Measurements from ENCODE around the gene TTC39C.
A peak's percentile ranks its signal among the peaks of the same experiment; 100 is the strongest.

TTC39C gene

GRCh38 chr18:24013051-24013450 lies 1.5 kb upstream of the TTC39C start:
- Histone ChIP-seq H3K9me3 (ENCODE audit: insufficient read depth, low read length) (no peaks in the 10 kb centered on the region), H3K4me3 (ENCODE audit: insufficient read length, low read depth) (no peak overlapping the region), H3K36me3 (ENCODE audit: insufficient read depth, insufficient read length, low read length) (no peaks in the 10 kb centered on the region), H3K9ac (ENCODE audit: insufficient read length, low read depth) (no peak overlapping the region), H3K4me1 (ENCODE audit: insufficient read depth, insufficient read length) (no peaks in the 10 kb centered on the region), H3K27me3 (ENCODE audit: insufficient read depth, insufficient read length) (peaks cover 40% of the 10 kb centered on the region)
- DNase-seq (ENCODE audit: low read depth, low spot score) = no peak
- TF ChIP-seq YY1 (IDR thresholded peaks at IDR 0.05; ENCODE audit: insufficient read depth, insufficient read length) (no peak), ZNF274 (IDR thresholded peaks at IDR 0.05; ENCODE audit: low read depth, low read length) (no peak), SUZ12 (IDR thresholded peaks at IDR 0.05; ENCODE audit: extremely low read depth, insufficient read depth, insufficient read length) (no peak)

GRCh38 chr18:24014986-24015638 lies 558 bp downstream of the TTC39C start:
- Histone ChIP-seq H3K9me3 (ENCODE audit: insufficient read depth, low read length) (no peaks in the 10 kb centered on the region), H3K36me3 (ENCODE audit: insufficient read depth, insufficient read length, low read length) (no peaks in the 10 kb centered on the region), H3K4me3 (ENCODE audit: insufficient read length, low read depth) (peak overlapping the region; percentile 77), H3K4me1 (ENCODE audit: insufficient read depth, insufficient read length) (no peaks in the 10 kb centered on the region), H3K27me3 (ENCODE audit: insufficient read depth, insufficient read length) (peaks cover 40% of the 10 kb centered on the region), H3K9ac (ENCODE audit: insufficient read length, low read depth) (peak overlapping the region; percentile 83)
- TF ChIP-seq SUZ12 (IDR thresholded peaks at IDR 0.05; ENCODE audit: extremely low read depth, insufficient read depth, insufficient read length) (no peak), YY1 (IDR thresholded peaks at IDR 0.05; ENCODE audit: insufficient read depth, insufficient read length) (no peak), ZNF274 (IDR thresholded peaks at IDR 0.05; ENCODE audit: low read depth, low read length) (no peak)
- DNase-seq (ENCODE audit: low read depth, low spot score) = no peak

GRCh38 chr18:24015639-24016631 lies 1.4 kb downstream of the TTC39C start:
- Histone ChIP-seq H3K27me3 (ENCODE audit: insufficient read depth, insufficient read length) (peaks cover 40% of the 10 kb centered on the region), H3K4me1 (ENCODE audit: insufficient read depth, insufficient read length) (no peaks in the 10 kb centered on the region), H3K9me3 (ENCODE audit: insufficient read depth, low read length) (no peaks in the 10 kb centered on the region), H3K4me3 (ENCODE audit: insufficient read length, low read depth) (peak overlapping the region; percentile 77), H3K36me3 (ENCODE audit: insufficient read depth, insufficient read length, low read length) (no peaks in the 10 kb centered on the region), H3K9ac (ENCODE audit: insufficient read length, low read depth) (peak overlapping the region; percentile 83)
- TF ChIP-seq SUZ12 (IDR thresholded peaks at IDR 0.05; ENCODE audit: extremely low read depth, insufficient read depth, insufficient read length) = no peak
- no peak for TF ChIP-seq YY1 (IDR thresholded peaks at IDR 0.05; ENCODE audit: insufficient read depth, insufficient read length)
- no peak for TF ChIP-seq ZNF274 (IDR thresholded peaks at IDR 0.05; ENCODE audit: low read depth, low read length)
- no peak for DNase-seq (ENCODE audit: low read depth, low spot score)

GRCh38 chr18:24016643-24017042 lies 2.1 kb downstream of the TTC39C start:
- DNase-seq (ENCODE audit: low read depth, low spot score) = no peak
- H3K27me3 ChIP-seq (ENCODE audit: insufficient read depth, insufficient read length) = peaks cover 40% of the 10 kb centered on the region
- no peak overlapping the region for H3K4me3 ChIP-seq (ENCODE audit: insufficient read length, low read depth)
- no peaks in the 10 kb centered on the region for H3K4me1 ChIP-seq (ENCODE audit: insufficient read depth, insufficient read length)
- H3K9ac ChIP-seq (ENCODE audit: insufficient read length, low read depth) = no peak overlapping the region
- H3K9me3 ChIP-seq (ENCODE audit: insufficient read depth, low read length) = no peaks in the 10 kb centered on the region
- TF ChIP-seq SUZ12 (IDR thresholded peaks at IDR 0.05; ENCODE audit: extremely low read depth, insufficient read depth, insufficient read length) = no peak
- no peak for TF ChIP-seq YY1 (IDR thresholded peaks at IDR 0.05; ENCODE audit: insufficient read depth, insufficient read length)
- TF ChIP-seq ZNF274 (IDR thresholded peaks at IDR 0.05; ENCODE audit: low read depth, low read length) = no peak
- no peaks in the 10 kb centered on the region for H3K36me3 ChIP-seq (ENCODE audit: insufficient read depth, insufficient read length, low read length)

- Histone ChIP-seq H3K4me3 (ENCODE audit: insufficient read length, low read depth) (no peak overlapping the region), H3K9ac (ENCODE audit: insufficient read length, low read depth) (no peak overlapping the region), H3K36me3 (ENCODE audit: insufficient read depth, insufficient read length, low read length) (peaks cover 3% of the 10 kb centered on the region), H3K4me1 (ENCODE audit: insufficient read depth, insufficient read length) (no peaks in the 10 kb centered on the region), H3K27me3 (ENCODE audit: insufficient read depth, insufficient read length) (peaks cover 27% of the 10 kb centered on the region), H3K9me3 (ENCODE audit: insufficient read depth, low read length) (no peaks in the 10 kb centered on the region)
- DNase-seq (ENCODE audit: low read depth, low spot score) = no peak
- no peak for TF ChIP-seq YY1 (IDR thresholded peaks at IDR 0.05; ENCODE audit: insufficient read depth, insufficient read length)
- TF ChIP-seq SUZ12 (IDR thresholded peaks at IDR 0.05; ENCODE audit: extremely low read depth, insufficient read depth, insufficient read length) = no peak
- TF ChIP-seq ZNF274 (IDR thresholded peaks at IDR 0.05; ENCODE audit: low read depth, low read length) = no peak
These were observed 3.8 kb downstream of the TTC39C start for GRCh38 chr18:24018299-24018886.

GRCh38 chr18:24019641-24020331 lies 5.2 kb downstream of the TTC39C start:
- TF ChIP-seq YY1 (IDR thresholded peaks at IDR 0.05; ENCODE audit: insufficient read depth, insufficient read length) (no peak), ZNF274 (IDR thresholded peaks at IDR 0.05; ENCODE audit: low read depth, low read length) (no peak), SUZ12 (IDR thresholded peaks at IDR 0.05; ENCODE audit: extremely low read depth, insufficient read depth, insufficient read length) (no peak)
- Histone ChIP-seq H3K4me1 (ENCODE audit: insufficient read depth, insufficient read length) (no peaks in the 10 kb centered on the region), H3K9me3 (ENCODE audit: insufficient read depth, low read length) (no peaks in the 10 kb centered on the region), H3K27me3 (ENCODE audit: insufficient read depth, insufficient read length) (peaks cover 18% of the 10 kb centered on the region), H3K9ac (ENCODE audit: insufficient read length, low read depth) (no peak overlapping the region), H3K36me3 (ENCODE audit: insufficient read depth, insufficient read length, low read length) (peaks cover 3% of the 10 kb centered on the region), H3K4me3 (ENCODE audit: insufficient read length, low read depth) (no peak overlapping the region)
- DNase-seq (ENCODE audit: low read depth, low spot score) = no peak

Data from NT2/D1 (cell line).